GM23338 (cell line): ENCODE results near the gene SLC25A26. TPM values are rescaled to one million over a fixed set of nuclear protein-coding genes. Genes with fewer than 3 reads are reported as not detected.

Experiments
- ATAC-seq: fragments of 200-7000 bp; cut with Tn5 transposase; 3 replicates; pipeline ENCODE4 v1.9.1; 2020
- DNase-seq: peaks from one replicate; pipeline ENCODE4 v3.0.0-alpha.2; 2015; ENCODE audit warnings: low spot score
- H2AFZ ChIP-seq: fragments of 200-600 bp; sonication (generic); 2 replicates; pipeline ENCODE4 v1.8.0; 2016; ENCODE audit warnings: antibody characterized with exemption, mild to moderate bottlenecking, moderate library complexity
- H3F3A ChIP-seq: fragments of 200-600 bp; sonication (generic); replicated peaks from 2 replicates; pipeline ENCODE4 v1.8.0; 2017; ENCODE audit warnings: antibody characterized with exemption, mixed run types, low read depth
- H3K27ac ChIP-seq: fragments of 200-600 bp; sonication (generic); 2 replicates; pipeline ENCODE4 v1.6.1; 2016; ENCODE audit warnings: low read depth
- H3K27me3 ChIP-seq: fragments of 200-600 bp; sonication (generic); 2 replicates; pipeline ENCODE4 v1.8.0; 2016; ENCODE audit warnings: mild to moderate bottlenecking, mixed run types, moderate library complexity; ENCODE audit not compliant: insufficient read depth
- H3K36me3 ChIP-seq: fragments of 200-600 bp; sonication (generic); 2 replicates; pipeline ENCODE4 v1.8.0; 2016; ENCODE audit warnings: mild to moderate bottlenecking; ENCODE audit not compliant: insufficient read depth
- H3K4me1 ChIP-seq: fragments of 200-600 bp; sonication (generic); 2 replicates; pipeline ENCODE4 v1.8.0; 2016; ENCODE audit warnings: mild to moderate bottlenecking, moderate library complexity; ENCODE audit not compliant: insufficient read depth
- H3K4me2 ChIP-seq: fragments of 200-600 bp; sonication (generic); 2 replicates; pipeline ENCODE4 v1.7.1; 2017; ENCODE audit warnings: mixed run types
- H3K4me3 ChIP-seq: fragments of 200-600 bp; sonication (generic); 2 replicates; pipeline ENCODE4 v1.6.1; 2016; ENCODE audit warnings: mixed run types
- H3K79me2 ChIP-seq: fragments of 200-600 bp; sonication (generic); replicated peaks from 2 replicates; pipeline ENCODE4 v1.8.0; 2017; ENCODE audit warnings: mild to moderate bottlenecking; ENCODE audit not compliant: insufficient read depth
- H3K9me2 ChIP-seq: fragments of 200-600 bp; sonication (generic); 2 replicates; pipeline ENCODE4 v1.8.0; 2017; ENCODE audit not compliant: insufficient read depth
- H4K20me1 ChIP-seq: fragments of 200-600 bp; sonication (generic); replicated peaks from 2 replicates; pipeline ENCODE4 v1.8.0; 2017; ENCODE audit warnings: mild to moderate bottlenecking; ENCODE audit not compliant: insufficient read depth
- H3K27ac Mint-ChIP-seq: 2 replicates; pipeline ENCODE4 v1.8.0; 2020; ENCODE audit warnings: inconsistent platforms, mild to moderate bottlenecking, moderate library complexity, mixed read lengths
- H3K27me3 Mint-ChIP-seq: 3 replicates; pipeline ENCODE4 v1.8.0; 2022; ENCODE audit warnings: low read depth, mild to moderate bottlenecking, moderate library complexity, mixed read lengths, inconsistent platforms; ENCODE audit not compliant: insufficient read depth, poor library complexity
- H3K36me3 Mint-ChIP-seq: 3 replicates; pipeline ENCODE4 v1.8.0; 2021; ENCODE audit warnings: low read depth, mild to moderate bottlenecking, inconsistent platforms, moderate library complexity, mixed read lengths
- H3K4me1 Mint-ChIP-seq: 3 replicates; pipeline ENCODE4 v1.8.0; 2020; ENCODE audit warnings: mild to moderate bottlenecking, inconsistent platforms, mixed read lengths
- H3K4me3 Mint-ChIP-seq: 3 replicates; pipeline ENCODE4 v1.8.0; 2021; ENCODE audit warnings: moderate library complexity, mild to moderate bottlenecking, inconsistent platforms, mixed read lengths
- H3K9me3 Mint-ChIP-seq: 3 replicates; pipeline ENCODE4 v1.8.0; 2020; ENCODE audit warnings: moderate library complexity, mild to moderate bottlenecking, inconsistent platforms, mixed read lengths
- CREB1 ChIP-seq: fragments of 250-450 bp; sonication (Bioruptor Pico); IDR thresholded peaks from 2 replicates; pipeline ENCODE4 v1.5.0; 2020; ENCODE audit warnings: low read depth, mild to moderate bottlenecking, moderate library complexity
- EZH2 ChIP-seq: fragments of 200-600 bp; sonication (generic); IDR thresholded peaks from one replicate; pipeline ENCODE4 v1.8.0; 2017; ENCODE audit warnings: antibody characterized with exemption, mild to moderate bottlenecking, low read depth; ENCODE audit not compliant: unreplicated experiment
- STAT1 ChIP-seq: IDR thresholded peaks from one replicate; pipeline ENCODE4 v1.6.1; 2016; ENCODE audit warnings: antibody characterized with exemption; ENCODE audit not compliant: unreplicated experiment
- polyA plus RNA-seq: library from polyadenylated mRNA; unstranded; fragments of >200 nt; fragmentation: Nextera tagmentation; extraction: Ambion mirVana; gene quantifications from 2 replicates; pipeline ENCODE4 v1.2.1, GENCODE V29; 2016
- total RNA-seq: library from RNA; depleted of rRNA; stranded (reverse); fragments of >200 nt; shearing (Covaris generic); gene quantifications from 2 replicates; pipeline ENCODE4 v1.2.3, GENCODE V29; 2014
- TF ChIP-seq, protein P1 (sequence below): fragments of 250-450 bp; sonication (Bioruptor Pico); IDR thresholded peaks from 2 replicates; pipeline ENCODE4 v1.5.0; 2020; ENCODE audit warnings: mild to moderate bottlenecking, moderate library complexity
- TF ChIP-seq, protein P2 (sequence below): IDR thresholded peaks from one replicate; pipeline ENCODE4 v1.6.1; 2018; ENCODE audit warnings: antibody characterized with exemption; ENCODE audit not compliant: unreplicated experiment

Gene SLC25A26
- total and polyA plus RNA-seq, 2 experiments from 2014 or later, result 24.8 to 40.2 TPM

DNA sequence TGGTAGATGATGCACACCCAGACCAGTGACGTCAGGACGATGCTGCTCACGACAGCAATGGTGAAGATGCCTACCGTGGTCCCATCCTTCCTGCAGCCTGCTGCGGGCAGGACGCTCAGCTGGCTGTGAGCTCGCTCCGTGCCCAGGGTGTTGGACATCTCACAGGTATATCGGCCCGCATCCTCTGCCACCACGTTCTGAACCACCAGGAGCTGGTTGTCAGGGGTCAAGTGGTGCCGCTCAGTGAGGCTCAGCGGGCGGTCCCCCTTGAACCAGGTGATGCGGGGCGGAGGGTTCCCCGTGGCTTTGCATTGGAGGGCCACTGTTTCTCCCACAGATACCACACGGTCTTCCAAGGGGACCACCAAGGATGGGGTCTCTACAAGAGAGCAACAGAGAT is 162.2 kb downstream of the SLC25A26 start:
- no peak for ATAC-seq
- no peak for DNase-seq
- H3K4me1 Mint-ChIP-seq, result peaks cover 9% of the 10 kb centered on the region
- Histone ChIP-seq H3K79me2 (peaks cover 13% of the 10 kb centered on the region), H3K4me3 (no peak overlapping the region), H3K4me2 (no peak overlapping the region), H3K4me1 (no peaks in the 10 kb centered on the region), H3K27ac (no peak overlapping the region), H3F3A (peaks cover under 1% of the 10 kb centered on the region), H4K20me1 (peaks cover 15% of the 10 kb centered on the region), H3K27me3 (no peaks in the 10 kb centered on the region), H2AFZ (no peak overlapping the region), H3K36me3 (peaks cover 48% of the 10 kb centered on the region), H3K9me2 (no peaks in the 10 kb centered on the region)
- H3K9me3 Mint-ChIP-seq, result no peaks in the 10 kb centered on the region
- peaks cover 19% of the 10 kb centered on the region for H3K27me3 Mint-ChIP-seq
- no peak overlapping the region for H3K4me3 Mint-ChIP-seq
- no peak overlapping the region for H3K27ac Mint-ChIP-seq
- TF ChIP-seq, protein P1, sequence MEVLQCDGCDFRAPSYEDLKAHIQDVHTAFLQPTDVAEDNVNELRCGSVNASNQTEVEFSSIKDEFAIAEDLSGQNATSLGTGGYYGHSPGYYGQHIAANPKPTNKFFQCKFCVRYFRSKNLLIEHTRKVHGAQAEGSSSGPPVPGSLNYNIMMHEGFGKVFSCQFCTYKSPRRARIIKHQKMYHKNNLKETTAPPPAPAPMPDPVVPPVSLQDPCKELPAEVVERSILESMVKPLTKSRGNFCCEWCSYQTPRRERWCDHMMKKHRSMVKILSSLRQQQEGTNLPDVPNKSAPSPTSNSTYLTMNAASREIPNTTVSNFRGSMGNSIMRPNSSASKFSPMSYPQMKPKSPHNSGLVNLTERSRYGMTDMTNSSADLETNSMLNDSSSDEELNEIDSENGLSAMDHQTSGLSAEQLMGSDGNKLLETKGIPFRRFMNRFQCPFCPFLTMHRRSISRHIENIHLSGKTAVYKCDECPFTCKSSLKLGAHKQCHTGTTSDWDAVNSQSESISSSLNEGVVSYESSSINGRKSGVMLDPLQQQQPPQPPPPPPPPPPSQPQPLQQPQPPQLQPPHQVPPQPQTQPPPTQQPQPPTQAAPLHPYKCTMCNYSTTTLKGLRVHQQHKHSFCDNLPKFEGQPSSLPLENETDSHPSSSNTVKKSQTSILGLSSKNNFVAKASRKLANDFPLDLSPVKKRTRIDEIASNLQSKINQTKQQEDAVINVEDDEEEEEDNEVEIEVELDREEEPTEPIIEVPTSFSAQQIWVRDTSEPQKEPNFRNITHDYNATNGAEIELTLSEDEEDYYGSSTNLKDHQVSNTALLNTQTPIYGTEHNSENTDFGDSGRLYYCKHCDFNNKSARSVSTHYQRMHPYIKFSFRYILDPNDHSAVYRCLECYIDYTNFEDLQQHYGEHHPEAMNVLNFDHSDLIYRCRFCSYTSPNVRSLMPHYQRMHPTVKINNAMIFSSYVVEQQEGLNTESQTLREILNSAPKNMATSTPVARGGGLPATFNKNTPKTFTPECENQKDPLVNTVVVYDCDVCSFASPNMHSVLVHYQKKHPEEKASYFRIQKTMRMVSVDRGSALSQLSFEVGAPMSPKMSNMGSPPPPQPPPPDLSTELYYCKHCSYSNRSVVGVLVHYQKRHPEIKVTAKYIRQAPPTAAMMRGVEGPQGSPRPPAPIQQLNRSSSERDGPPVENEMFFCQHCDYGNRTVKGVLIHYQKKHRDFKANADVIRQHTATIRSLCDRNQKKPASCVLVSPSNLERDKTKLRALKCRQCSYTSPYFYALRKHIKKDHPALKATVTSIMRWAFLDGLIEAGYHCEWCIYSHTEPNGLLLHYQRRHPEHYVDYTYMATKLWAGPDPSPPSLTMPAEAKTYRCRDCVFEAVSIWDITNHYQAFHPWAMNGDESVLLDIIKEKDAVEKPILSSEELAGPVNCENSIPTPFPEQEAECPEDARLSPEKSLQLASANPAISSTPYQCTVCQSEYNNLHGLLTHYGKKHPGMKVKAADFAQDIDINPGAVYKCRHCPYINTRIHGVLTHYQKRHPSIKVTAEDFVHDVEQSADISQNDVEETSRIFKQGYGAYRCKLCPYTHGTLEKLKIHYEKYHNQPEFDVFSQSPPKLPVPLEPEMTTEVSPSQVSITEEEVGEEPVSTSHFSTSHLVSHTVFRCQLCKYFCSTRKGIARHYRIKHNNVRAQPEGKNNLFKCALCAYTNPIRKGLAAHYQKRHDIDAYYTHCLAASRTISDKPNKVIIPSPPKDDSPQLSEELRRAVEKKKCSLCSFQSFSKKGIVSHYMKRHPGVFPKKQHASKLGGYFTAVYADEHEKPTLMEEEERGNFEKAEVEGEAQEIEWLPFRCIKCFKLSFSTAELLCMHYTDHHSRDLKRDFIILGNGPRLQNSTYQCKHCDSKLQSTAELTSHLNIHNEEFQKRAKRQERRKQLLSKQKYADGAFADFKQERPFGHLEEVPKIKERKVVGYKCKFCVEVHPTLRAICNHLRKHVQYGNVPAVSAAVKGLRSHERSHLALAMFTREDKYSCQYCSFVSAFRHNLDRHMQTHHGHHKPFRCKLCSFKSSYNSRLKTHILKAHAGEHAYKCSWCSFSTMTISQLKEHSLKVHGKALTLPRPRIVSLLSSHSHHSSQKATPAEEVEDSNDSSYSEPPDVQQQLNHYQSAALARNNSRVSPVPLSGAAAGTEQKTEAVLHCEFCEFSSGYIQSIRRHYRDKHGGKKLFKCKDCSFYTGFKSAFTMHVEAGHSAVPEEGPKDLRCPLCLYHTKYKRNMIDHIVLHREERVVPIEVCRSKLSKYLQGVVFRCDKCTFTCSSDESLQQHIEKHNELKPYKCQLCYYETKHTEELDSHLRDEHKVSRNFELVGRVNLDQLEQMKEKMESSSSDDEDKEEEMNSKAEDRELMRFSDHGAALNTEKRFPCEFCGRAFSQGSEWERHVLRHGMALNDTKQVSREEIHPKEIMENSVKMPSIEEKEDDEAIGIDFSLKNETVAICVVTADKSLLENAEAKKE (CRISPR knock-in tag), result no peak
- TF ChIP-seq, protein P2, sequence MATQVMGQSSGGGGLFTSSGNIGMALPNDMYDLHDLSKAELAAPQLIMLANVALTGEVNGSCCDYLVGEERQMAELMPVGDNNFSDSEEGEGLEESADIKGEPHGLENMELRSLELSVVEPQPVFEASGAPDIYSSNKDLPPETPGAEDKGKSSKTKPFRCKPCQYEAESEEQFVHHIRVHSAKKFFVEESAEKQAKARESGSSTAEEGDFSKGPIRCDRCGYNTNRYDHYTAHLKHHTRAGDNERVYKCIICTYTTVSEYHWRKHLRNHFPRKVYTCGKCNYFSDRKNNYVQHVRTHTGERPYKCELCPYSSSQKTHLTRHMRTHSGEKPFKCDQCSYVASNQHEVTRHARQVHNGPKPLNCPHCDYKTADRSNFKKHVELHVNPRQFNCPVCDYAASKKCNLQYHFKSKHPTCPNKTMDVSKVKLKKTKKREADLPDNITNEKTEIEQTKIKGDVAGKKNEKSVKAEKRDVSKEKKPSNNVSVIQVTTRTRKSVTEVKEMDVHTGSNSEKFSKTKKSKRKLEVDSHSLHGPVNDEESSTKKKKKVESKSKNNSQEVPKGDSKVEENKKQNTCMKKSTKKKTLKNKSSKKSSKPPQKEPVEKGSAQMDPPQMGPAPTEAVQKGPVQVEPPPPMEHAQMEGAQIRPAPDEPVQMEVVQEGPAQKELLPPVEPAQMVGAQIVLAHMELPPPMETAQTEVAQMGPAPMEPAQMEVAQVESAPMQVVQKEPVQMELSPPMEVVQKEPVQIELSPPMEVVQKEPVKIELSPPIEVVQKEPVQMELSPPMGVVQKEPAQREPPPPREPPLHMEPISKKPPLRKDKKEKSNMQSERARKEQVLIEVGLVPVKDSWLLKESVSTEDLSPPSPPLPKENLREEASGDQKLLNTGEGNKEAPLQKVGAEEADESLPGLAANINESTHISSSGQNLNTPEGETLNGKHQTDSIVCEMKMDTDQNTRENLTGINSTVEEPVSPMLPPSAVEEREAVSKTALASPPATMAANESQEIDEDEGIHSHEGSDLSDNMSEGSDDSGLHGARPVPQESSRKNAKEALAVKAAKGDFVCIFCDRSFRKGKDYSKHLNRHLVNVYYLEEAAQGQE, result no peak
- TF ChIP-seq EZH2 (no peak), CREB1 (CRISPR knock-in tag) (no peak), STAT1 (no peak)
- peaks cover 95% of the 10 kb centered on the region for H3K36me3 Mint-ChIP-seq
